Measurements from ENCODE around the gene NBPF20.
"Not testable (repeated sequence)": the region's sequence is repeated elsewhere in the genome, so short reads cannot be mapped to it uniquely, and the experiment has no call there.

The NBPF20 gene

DNA sequence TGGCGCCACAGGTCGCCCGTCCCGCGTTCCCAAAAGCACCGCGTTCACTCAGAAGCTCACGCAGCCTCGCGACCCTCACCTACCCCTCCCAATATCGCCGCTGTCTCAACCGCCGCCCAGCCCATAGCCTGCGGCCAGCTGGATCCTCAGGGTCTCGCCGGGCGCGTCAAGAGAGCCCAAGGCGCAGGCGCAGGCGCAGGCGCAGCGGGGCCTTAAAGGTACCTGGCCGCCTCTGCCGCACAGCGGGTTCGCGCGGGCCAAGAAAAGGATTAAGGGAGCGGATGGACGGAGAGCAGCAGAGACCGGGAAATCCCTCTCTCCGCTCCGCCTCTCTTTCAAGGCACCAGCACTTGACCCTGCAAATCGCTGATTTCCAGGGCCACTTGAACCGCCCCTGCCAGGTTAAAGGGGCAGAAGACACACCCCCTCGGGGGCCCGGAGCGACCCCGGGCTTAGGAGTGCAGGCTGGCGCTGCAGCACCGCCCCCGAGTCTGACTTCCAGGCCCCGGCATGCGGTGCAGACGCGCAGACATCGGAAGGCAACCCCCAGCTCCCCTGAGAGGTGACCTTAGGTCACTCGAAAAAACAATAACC, at the start of gene NBPF20:
Gene NBPF20, minus strand, starts transcription at position 168 of the 594 bp plus-strand sequence. CDS start 20,331 bp downstream, outside the sequence.
- no peak for TF ChIP-seq CTCF (IDR thresholded peaks at IDR 0.05; ENCODE audit: low read depth, low read length, missing control alignments)
- in situ Hi-C loops (cut with HindIII; ENCODE audit: low sequenced_read_pairs), result no loop called here
- no peak for DNase-seq (ENCODE audit: low read depth)
- H3K4me3 ChIP-seq (ENCODE audit: low read depth, low read length), result peak within 1 kb of the TSS; percentile 58

DNA sequence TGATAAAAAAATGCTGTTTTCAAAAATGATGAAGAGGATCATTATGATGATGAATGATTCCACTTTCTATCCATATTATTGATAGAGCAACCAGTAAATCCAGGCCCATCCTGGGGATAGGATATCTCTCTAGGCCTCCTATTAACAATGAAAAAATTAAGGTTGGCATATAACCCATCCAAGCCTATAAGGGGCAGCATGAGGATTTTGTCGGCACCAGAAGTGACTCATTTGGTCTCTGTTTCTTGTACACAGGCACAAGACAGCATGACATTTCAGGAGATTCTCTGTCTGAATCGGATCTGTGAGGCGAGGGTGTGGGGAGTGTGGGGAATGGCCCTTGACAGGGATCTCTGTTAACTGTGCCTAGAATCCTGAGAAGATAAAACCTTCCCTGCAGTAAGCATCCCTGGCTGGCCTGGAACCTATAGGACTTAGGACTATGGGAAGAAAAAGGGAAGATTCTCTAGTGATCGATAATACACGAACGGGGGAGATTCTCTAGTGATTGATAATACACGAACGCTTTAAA, 49.5 kb upstream of the NBPF20 start:
- in situ Hi-C loops (cut with HindIII; ENCODE audit: low sequenced_read_pairs); H3K4me3 ChIP-seq (ENCODE audit: low read depth, low read length): not testable (repeated sequence)

GRCh38 chr1:145472731-145473130, 47.3 kb upstream of the NBPF20 start:
- in situ Hi-C loops (cut with HindIII; ENCODE audit: low sequenced_read_pairs); H3K4me3 ChIP-seq (ENCODE audit: low read depth, low read length); DNase-seq (ENCODE audit: low read depth): not testable (repeated sequence)

More for the DNA sequence above, 49.5 kb upstream of the NBPF20 start:
- DNase-seq (ENCODE audit: low read depth), result not testable (repeated sequence)

DNA sequence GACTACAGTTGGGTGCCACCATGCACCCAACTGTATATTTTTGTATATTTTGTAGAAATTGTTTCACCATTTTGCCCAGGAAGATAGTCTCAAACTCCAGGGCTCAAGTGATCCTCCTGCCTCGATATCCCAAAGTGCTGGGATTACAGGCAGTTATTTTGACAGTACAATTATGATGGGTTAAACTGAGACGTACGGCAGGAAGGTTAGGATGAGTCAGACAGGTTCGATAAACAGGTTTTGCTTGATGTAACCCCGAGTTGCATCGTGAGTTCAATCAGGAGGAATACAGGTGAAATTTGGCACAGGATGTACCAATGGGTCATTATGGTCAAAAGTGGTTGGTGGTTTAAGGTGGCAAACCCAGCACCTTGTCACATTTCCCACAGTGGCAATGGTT, 46.0 kb upstream of the NBPF20 start:
- in situ Hi-C loops (cut with HindIII; ENCODE audit: low sequenced_read_pairs); DNase-seq (ENCODE audit: low read depth); H3K4me3 ChIP-seq (ENCODE audit: low read depth, low read length): not testable (repeated sequence)

DNA sequence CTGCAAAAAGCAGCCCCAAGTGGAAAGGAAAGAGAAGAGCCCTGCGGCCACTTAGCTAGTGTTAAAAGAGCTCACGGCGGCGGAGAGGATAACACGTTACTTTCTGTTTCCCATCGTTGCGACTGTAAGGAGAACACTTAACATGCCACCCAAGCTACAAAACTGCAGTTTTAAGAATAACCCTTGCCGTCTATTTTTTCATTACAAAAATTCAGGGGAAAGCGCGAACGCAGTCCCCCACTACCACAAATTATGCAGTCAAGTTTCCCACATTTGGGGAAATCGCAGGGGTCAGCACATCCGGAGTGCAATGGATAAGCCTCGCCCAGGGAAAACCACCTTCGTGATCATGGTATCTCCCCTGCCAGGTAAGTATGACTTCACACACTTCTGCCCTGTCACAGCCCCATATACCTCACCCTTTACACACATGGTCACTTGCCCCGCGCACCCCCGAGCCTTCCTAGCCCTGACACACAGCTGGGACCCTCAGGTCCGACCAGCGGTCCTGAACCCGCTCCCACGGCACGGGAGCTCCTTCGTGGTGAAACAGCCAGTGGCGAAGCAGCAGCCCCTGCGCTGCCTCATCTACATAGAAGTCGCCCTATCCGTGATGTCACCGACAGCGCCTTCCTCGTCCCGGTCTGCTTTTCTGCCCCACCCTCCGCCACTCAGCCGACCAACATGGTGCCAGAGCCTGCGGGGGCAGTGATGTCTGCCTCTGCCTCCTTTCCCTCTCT, 40.2 kb upstream of the NBPF20 start:
- H3K4me3 ChIP-seq (ENCODE audit: low read depth, low read length), result peak overlapping the region; percentile 41
- DNase-seq (ENCODE audit: low read depth), result peak; percentile 89
- in situ Hi-C loops (cut with HindIII; ENCODE audit: low sequenced_read_pairs), result not testable (repeated sequence)

- DNase-seq (ENCODE audit: low read depth); in situ Hi-C loops (cut with HindIII; ENCODE audit: low sequenced_read_pairs): not testable (repeated sequence)
- H3K4me3 ChIP-seq (ENCODE audit: low read depth, low read length), result peak overlapping the region; percentile 41
These were observed 39.4 kb upstream of the NBPF20 start for GRCh38 chr1:145464708-145465336.

DNA sequence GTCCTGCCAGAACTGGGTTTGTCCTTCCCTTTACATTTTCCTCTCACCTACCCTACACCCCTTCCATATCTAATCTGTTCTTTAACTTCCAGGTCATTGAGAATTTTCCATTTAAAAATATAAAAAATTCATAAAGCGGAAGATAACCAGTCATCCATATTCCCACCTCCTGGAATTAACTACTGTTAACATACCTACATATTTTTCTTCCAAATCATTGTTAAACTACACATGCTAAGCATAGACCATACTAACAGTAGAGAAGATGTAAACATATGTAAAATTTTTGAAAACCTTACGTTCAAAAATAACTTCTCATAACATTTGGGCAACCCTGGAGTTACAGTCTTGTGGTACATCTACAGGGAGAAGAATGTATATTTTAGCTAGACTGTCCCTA, 38.6 kb upstream of the NBPF20 start:
- in situ Hi-C loops (cut with HindIII; ENCODE audit: low sequenced_read_pairs); H3K4me3 ChIP-seq (ENCODE audit: low read depth, low read length): not testable (repeated sequence)

GRCh38 chr1:145460684-145461083, 35.3 kb upstream of the NBPF20 start:
- in situ Hi-C loops (cut with HindIII; ENCODE audit: low sequenced_read_pairs); H3K4me3 ChIP-seq (ENCODE audit: low read depth, low read length); DNase-seq (ENCODE audit: low read depth): not testable (repeated sequence)

More for the DNA sequence above, 38.6 kb upstream of the NBPF20 start:
- not testable (repeated sequence) for DNase-seq (ENCODE audit: low read depth)

- in situ Hi-C loops (cut with HindIII; ENCODE audit: low sequenced_read_pairs); DNase-seq (ENCODE audit: low read depth): not testable (repeated sequence)
- peak overlapping the region; percentile 24 for H3K4me3 ChIP-seq (ENCODE audit: low read depth, low read length)
These were observed 34.6 kb upstream of the NBPF20 start for GRCh38 chr1:145460048-145460447.

GRCh38 chr1:145459591-145459990, 34.2 kb upstream of the NBPF20 start:
- H3K4me3 ChIP-seq (ENCODE audit: low read depth, low read length), result peak overlapping the region; percentile 24
- DNase-seq (ENCODE audit: low read depth); in situ Hi-C loops (cut with HindIII; ENCODE audit: low sequenced_read_pairs): not testable (repeated sequence)

DNA sequence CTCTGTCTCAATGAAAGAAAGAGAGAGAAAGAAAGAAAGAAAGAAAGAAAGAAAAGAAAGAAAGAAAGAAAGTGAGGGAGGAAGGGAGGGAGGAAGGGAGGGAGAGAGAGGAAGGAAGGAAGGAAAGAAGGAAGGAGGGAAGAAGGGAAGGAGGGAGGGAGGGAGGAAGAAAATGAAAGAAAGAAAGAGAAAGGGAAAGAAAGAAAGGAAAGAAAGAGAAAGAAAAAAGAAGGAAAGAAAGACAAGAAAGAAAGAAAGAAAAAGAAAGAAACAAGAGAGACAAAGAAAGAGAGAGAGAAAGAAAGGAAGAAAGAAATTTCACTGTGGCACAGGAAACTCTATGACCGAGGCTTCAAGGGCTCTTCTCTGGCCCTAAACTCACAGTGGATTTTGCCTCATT, 33.7 kb upstream of the NBPF20 start:
- DNase-seq (ENCODE audit: low read depth); in situ Hi-C loops (cut with HindIII; ENCODE audit: low sequenced_read_pairs); H3K4me3 ChIP-seq (ENCODE audit: low read depth, low read length): not testable (repeated sequence)

DNA sequence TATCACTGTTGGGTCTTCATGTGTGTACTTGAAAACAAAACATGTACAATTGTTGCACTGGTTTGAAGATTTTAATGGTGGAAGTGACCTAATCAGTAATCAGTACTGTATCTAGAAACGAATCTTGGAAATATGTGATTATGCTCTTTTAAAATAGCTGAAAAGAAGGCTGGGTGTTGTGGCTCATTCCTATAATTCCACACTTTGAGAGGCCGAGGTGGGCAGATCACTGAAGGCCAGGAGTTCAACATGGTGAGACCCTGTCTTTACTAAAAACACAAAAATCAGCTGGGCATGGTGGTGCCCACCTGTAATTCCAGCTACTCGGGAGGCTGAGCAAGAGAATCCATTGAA, 29.4 kb upstream of the NBPF20 start:
- DNase-seq (ENCODE audit: low read depth); H3K4me3 ChIP-seq (ENCODE audit: low read depth, low read length); in situ Hi-C loops (cut with HindIII; ENCODE audit: low sequenced_read_pairs): not testable (repeated sequence)

DNA sequence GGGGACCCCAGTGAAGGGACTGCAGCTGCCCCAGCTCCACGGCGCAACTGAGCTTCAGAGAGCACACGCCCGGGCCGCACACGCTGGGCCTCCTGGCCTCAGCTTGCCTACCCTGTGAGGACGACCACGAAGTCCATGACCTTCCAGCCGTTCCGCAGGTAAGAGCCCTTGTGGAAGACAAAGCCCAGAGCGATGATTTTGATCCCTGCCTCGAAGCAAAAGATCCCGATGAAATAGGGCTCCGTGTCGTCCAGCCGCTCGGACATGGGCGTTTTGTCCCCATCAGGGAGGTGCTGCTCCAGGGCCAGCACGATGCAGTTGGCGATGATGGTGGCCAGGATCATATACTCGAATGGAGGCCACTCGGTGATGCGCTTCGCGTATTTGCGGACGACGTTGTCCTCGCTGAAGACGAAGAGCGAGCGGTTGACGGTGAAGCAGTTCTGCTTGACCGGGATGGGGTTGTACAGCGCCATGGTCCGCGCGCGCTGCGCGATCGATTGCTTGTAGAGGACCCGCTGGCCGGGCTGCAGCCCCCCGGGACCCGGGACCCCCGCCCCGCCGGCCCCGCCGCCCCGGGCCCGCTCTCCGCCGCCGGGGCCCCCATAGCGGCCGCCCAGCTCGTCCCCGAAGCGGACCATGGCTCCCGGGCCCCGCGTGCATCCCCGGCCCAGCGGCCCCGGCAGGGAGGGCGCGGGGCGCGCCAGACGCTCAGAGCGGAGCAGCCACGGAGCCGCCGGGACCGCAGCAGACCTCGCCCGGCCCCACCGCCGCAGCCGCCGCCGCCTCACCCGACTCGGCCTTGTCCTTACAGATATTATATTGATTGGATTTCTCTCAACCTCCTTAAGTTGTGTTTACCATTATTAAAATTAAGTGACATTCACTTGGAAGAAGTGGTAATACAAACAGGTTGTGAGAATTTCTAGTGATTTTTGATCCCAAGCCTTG, 28.7 kb upstream of the NBPF20 start:
- in situ Hi-C loops (cut with HindIII; ENCODE audit: low sequenced_read_pairs); H3K4me3 ChIP-seq (ENCODE audit: low read depth, low read length); DNase-seq (ENCODE audit: low read depth): not testable (repeated sequence)

DNA sequence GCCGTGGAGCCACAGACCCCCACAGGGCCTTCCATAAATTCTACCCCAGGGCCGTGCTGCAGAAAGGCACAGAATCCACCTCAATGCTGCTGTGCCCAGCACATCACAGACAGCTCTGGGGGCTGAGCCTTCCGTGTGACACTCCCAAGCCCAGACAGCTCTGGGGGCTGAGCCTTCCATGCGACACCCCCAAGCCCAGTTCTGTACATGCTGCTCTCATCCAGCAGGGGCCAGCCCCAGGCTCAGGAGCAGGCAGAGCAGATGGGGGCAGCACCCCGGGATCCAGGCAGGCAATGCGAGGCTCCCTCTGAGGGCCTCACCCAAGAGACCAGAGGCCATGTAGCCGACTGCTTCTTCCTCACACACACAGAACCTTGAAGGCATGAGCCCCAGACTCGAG, 27.1 kb upstream of the NBPF20 start:
- DNase-seq (ENCODE audit: low read depth); in situ Hi-C loops (cut with HindIII; ENCODE audit: low sequenced_read_pairs); H3K4me3 ChIP-seq (ENCODE audit: low read depth, low read length): not testable (repeated sequence)

GRCh38 chr1:145451914-145452313, 26.5 kb upstream of the NBPF20 start:
- DNase-seq (ENCODE audit: low read depth); in situ Hi-C loops (cut with HindIII; ENCODE audit: low sequenced_read_pairs); H3K4me3 ChIP-seq (ENCODE audit: low read depth, low read length): not testable (repeated sequence)

Measured in astrocyte of the cerebellum (primary cell).